Stimulated activated naive CD8-positive, alpha-beta T cell treated with anti-CD3 and anti-CD28 coated beads, Interleukin-15, Interleukin-2, amounts not matched to agents 100 U/mL and 50 U/mL, for 24 hours (primary cell): ENCODE results near the gene COL11A2.

ENCODE experiments used
- ATAC-seq: fragments of 150-1000 bp; cut with Tn5 transposase; one replicate; pipeline ENCODE4 v1.10.0; 2021
- DNase-seq: peaks from one replicate; pipeline ENCODE4 v3.0.0; 2021

The COL11A2 gene

GRCh38 chr6:33192671-33193602 lies 670 bp upstream of the COL11A2 start:
- DNase-seq, result peak; percentile 35
- no peak for ATAC-seq

GRCh38 chr6:33191383-33192104 lies 723 bp downstream of the COL11A2 start:
- DNase-seq (no peak), ATAC-seq (no peak)

GRCh38 chr6:33190504-33191107 lies 1.7 kb downstream of the COL11A2 start:
- no peak for ATAC-seq
- no peak for DNase-seq

- ATAC-seq, result no peak
- DNase-seq, result no peak
Observed at GRCh38 chr6:33189625-33190448, 2.4 kb downstream of the COL11A2 start.

- no peak for ATAC-seq
Observed at GRCh38 chr6:33189164-33189563, 3.1 kb downstream of the COL11A2 start.

GRCh38 chr6:33187809-33188208 lies 4.5 kb downstream of the COL11A2 start:
- ATAC-seq, result no peak
- DNase-seq, result no peak

More at GRCh38 chr6:33189164-33189563, 3.1 kb downstream of the COL11A2 start:
- no peak for DNase-seq

- DNase-seq, result no peak
- no peak for ATAC-seq
Observed at GRCh38 chr6:33185654-33186187, 6.5 kb downstream of the COL11A2 start.

GRCh38 chr6:33185190-33185589 lies 7.1 kb downstream of the COL11A2 start:
- DNase-seq, result no peak
- ATAC-seq, result no peak

GRCh38 chr6:33183071-33183683 lies 9.1 kb downstream of the COL11A2 start:
- DNase-seq (no peak), ATAC-seq (no peak)

- DNase-seq (no peak), ATAC-seq (no peak)
Observed at GRCh38 chr6:33181141-33181540, 11.1 kb downstream of the COL11A2 start.

GRCh38 chr6:33178755-33179475 lies 13.4 kb downstream of the COL11A2 start:
- no peak for ATAC-seq
- DNase-seq, result no peak

GRCh38 chr6:33177552-33178446 lies 14.5 kb downstream of the COL11A2 start:
- DNase-seq (no peak), ATAC-seq (no peak)

- no peak for ATAC-seq
- DNase-seq, result no peak
Observed at GRCh38 chr6:33176906-33177305, 15.4 kb downstream of the COL11A2 start.

- ATAC-seq (no peak), DNase-seq (no peak)
Observed at GRCh38 chr6:33175436-33176069, 16.7 kb downstream of the COL11A2 start.

GRCh38 chr6:33174784-33175183 lies 17.5 kb downstream of the COL11A2 start:
- DNase-seq (no peak), ATAC-seq (no peak)

GRCh38 chr6:33173535-33174180 lies 18.6 kb downstream of the COL11A2 start:
- DNase-seq (no peak), ATAC-seq (no peak)

- ATAC-seq (no peak), DNase-seq (no peak)
Observed at GRCh38 chr6:33172688-33173534, 19.4 kb downstream of the COL11A2 start.
